ENCODE results near the gene REPS1. TPM values are rescaled to one million over a fixed set of nuclear protein-coding genes. Genes with fewer than 3 reads are reported as not detected.

The REPS1 gene
- total and polyA plus RNA-seq, 11 donors: 16.3 to 65.8 (median 38.3) TPM

DNA sequence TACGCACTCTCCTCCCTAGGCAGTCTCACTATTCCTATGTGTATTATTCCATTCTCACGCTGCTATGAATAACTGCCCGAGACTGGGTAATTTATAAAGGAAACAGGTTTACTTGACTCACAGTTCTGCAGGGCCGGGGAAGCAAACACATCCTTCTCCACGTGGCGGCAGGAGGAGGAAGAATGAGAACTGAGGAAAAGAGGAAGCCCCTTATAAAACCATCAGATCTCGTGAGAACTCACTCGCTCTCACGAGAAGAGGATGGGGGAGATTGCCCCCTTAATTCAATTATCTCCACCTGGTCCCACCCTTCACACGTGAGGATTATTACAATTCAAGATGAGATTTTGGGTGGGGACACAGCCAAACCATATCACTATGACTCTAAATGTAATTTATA, 130.3 kb downstream of the REPS1 start:
- no peak overlapping the region for H3K4me3 ChIP-seq
- ATAC-seq (no peak), DNase-seq (no peak)
- intact Hi-C loops (cut with DNase I): no loop called here
- peaks cover 0 to 6% (median 0%) of the 10 kb centered on the region in 12 donors for H3K4me1 ChIP-seq
- no peaks in the 10 kb centered on the region for H3K36me3 ChIP-seq
- peaks cover 0 to 4% (median 0%) of the 10 kb centered on the region in 12 donors for H3K9me3 ChIP-seq
- no peak overlapping the region for H3K27ac ChIP-seq
- 58 to 69% (median 64%) methylated on average over 10 of the region's 10 CpGs for WGBS, 4 donors
- no peaks in the 10 kb centered on the region for H3K27me3 ChIP-seq
- TF ChIP-seq POLR2A (IDR thresholded peaks at IDR 0.05): no peak
- TF ChIP-seq, protein P1, sequence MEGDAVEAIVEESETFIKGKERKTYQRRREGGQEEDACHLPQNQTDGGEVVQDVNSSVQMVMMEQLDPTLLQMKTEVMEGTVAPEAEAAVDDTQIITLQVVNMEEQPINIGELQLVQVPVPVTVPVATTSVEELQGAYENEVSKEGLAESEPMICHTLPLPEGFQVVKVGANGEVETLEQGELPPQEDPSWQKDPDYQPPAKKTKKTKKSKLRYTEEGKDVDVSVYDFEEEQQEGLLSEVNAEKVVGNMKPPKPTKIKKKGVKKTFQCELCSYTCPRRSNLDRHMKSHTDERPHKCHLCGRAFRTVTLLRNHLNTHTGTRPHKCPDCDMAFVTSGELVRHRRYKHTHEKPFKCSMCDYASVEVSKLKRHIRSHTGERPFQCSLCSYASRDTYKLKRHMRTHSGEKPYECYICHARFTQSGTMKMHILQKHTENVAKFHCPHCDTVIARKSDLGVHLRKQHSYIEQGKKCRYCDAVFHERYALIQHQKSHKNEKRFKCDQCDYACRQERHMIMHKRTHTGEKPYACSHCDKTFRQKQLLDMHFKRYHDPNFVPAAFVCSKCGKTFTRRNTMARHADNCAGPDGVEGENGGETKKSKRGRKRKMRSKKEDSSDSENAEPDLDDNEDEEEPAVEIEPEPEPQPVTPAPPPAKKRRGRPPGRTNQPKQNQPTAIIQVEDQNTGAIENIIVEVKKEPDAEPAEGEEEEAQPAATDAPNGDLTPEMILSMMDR (IDR thresholded peaks at IDR 0.05): no peak

DNA sequence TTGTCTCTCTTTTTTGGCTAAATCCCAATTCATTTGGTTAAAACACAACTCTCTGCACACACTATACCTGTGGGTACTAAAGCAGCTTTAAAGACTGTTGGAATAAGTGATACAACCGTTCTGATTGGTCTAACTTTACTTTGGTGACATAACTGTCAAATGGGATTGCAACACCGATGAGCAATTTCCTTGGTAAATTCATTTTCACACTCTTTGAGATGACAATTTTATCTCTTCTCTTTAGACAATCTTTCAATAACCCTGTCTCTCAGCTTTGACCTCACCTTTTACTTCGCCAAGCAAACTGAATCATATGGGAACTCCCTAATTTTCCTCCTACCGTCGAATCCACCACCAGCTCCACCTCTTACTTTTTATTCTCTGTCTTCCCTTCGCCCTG, 131.4 kb downstream of the REPS1 start:
- ATAC-seq (no peak), DNase-seq (no peak)
- intact Hi-C loops (cut with DNase I): no loop called here
- 84 to 89% (median 84%) methylated on average over 6 of the region's 6 CpGs for WGBS, 4 donors
- Histone ChIP-seq H3K27me3 (no peaks in the 10 kb centered on the region), H3K4me3 (no peak overlapping the region), H3K4me1 (no peaks in the 10 kb centered on the region), H3K36me3 (no peaks in the 10 kb centered on the region), H3K9me3 (peaks cover 0 to 4% (median 0%) of the 10 kb centered on the region in 12 donors), H3K27ac (no peak overlapping the region)
- TF ChIP-seq, protein P1 (IDR thresholded peaks at IDR 0.05): no peak
- no peak for TF ChIP-seq POLR2A (IDR thresholded peaks at IDR 0.05)

Other genes starting within 250 kb of the REPS1 start
- 10 to 100 TPM in 4 of 9 donors, 1 to 10 TPM in 5; 4.6 to 13.6 (median 7.8) TPM for gene CCDC28A, start 214.5 kb downstream of the REPS1 start, total RNA-seq
- gene CCDC28A, start 214.5 kb downstream of the REPS1 start, polyA plus RNA-seq: 10 to 100 TPM in 1 of 2 donors, 1 to 10 TPM in 1; 7.4 to 11.5 TPM
- gene ECT2L, start 192.2 kb downstream of the REPS1 start, total RNA-seq: 1 to 10 TPM; 1.3 to 6.0 (median 2.9) TPM
- gene ECT2L, start 192.2 kb downstream of the REPS1 start, polyA plus RNA-seq: under 1 TPM; 0.19 to 0.46 TPM
- 10 to 100 TPM in 1 of 9 donors, 1 to 10 TPM in 8; 3.2 to 26.3 (median 7.6) TPM for gene ABRACL, start 40.5 kb upstream of the REPS1 start, total RNA-seq
- 10 to 100 TPM in 1 of 2 donors, 1 to 10 TPM in 1; 8.5 to 24.4 TPM for gene ABRACL, start 40.5 kb upstream of the REPS1 start, polyA plus RNA-seq
- 10 to 100 TPM; 38.2 to 67.0 (median 48.3) TPM for gene HECA, start 146.8 kb upstream of the REPS1 start, total RNA-seq
- gene HECA, start 146.8 kb upstream of the REPS1 start, polyA plus RNA-seq: 10 to 100 TPM; 16.5 to 22.2 TPM